Loucy (cell line): ENCODE data around the gene XDH.

ENCODE experiments used
- CTCF ChIP-seq: fragments of 200-600 bp; sonication (generic); conservative IDR thresholded peaks from 2 replicates; pipeline ENCODE4 v1.5.1; 2014; ENCODE audit warnings: mild to moderate bottlenecking, antibody characterized with exemption, low read length
- EZH2phosphoT487 ChIP-seq: fragments of 200-600 bp; IDR thresholded peaks from 2 replicates; pipeline ENCODE4 v1.6.1; 2018; ENCODE audit warnings: antibody characterized with exemption, mild to moderate bottlenecking, moderate library complexity, borderline replicate concordance

GRCh38 chr2:31386172-31386571, 28.4 kb downstream of the XDH start:
- no peak for TF ChIP-seq CTCF
- no peak for TF ChIP-seq EZH2phosphoT487
